HepG2 (cell line): ENCODE measurements around the gene MYO3B.

Experiments
- SRF ChIP-seq: IDR thresholded peaks from 2 replicates; pipeline ENCODE4 v1.6.1; 2011; ENCODE audit warnings: mild to moderate bottlenecking, low read depth, low read length, moderate library complexity
- TF ChIP-seq, protein P1 (sequence below): sonication (generic); formaldehyde crosslinking; IDR thresholded peaks from 2 replicates; pipeline ENCODE4 v1.9.0; 2021; ENCODE audit warnings: missing genetic modification reagents, mild to moderate bottlenecking, borderline replicate concordance

DNA sequence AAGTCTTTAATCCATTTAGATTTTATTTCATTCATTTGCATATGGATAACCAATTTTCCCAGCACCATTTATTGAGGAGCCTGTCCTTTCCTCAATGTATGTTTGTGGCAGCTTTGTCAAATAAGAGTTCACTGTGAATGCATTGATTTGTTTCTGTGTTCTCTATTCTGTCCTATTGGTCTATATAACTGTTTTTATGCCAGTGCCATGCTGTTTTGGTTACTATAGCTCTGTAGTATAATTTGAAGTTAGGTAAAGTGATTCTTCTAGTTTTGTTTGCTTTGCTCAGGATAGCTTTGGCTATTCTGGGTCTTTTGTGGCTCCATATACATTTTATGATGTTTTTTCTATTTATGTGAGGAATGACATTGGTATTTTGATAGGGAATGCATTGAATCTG lies 7.4 kb downstream of the MYO3B start:
- TF ChIP-seq SRF: no peak
- TF ChIP-seq, protein P1, sequence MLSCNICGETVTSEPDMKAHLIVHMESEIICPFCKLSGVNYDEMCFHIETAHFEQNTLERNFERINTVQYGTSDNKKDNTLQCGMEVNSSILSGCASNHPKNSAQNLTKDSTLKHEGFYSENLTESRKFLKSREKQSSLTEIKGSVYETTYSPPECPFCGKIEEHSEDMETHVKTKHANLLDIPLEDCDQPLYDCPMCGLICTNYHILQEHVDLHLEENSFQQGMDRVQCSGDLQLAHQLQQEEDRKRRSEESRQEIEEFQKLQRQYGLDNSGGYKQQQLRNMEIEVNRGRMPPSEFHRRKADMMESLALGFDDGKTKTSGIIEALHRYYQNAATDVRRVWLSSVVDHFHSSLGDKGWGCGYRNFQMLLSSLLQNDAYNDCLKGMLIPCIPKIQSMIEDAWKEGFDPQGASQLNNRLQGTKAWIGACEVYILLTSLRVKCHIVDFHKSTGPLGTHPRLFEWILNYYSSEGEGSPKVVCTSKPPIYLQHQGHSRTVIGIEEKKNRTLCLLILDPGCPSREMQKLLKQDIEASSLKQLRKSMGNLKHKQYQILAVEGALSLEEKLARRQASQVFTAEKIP (CRISPR knock-in tag): no peak
